ENCODE data around the gene PROSER3. TPM values are rescaled to one million over a fixed set of nuclear protein-coding genes. Genes with fewer than 3 reads are reported as not detected.
A peak's percentile ranks its signal among the peaks of the same experiment; 100 is the strongest.

Gene PROSER3
- total and polyA plus RNA-seq, 2 experiments from 2014 or later, result 12.2 to 26.5 TPM

- no peaks in the 10 kb centered on the region for H3K9me2 ChIP-seq (replicated peaks; ENCODE audit: insufficient read depth)
- 93% methylated on average over 19 of the region's 20 CpGs for WGBS (ENCODE audit: low lambda C conversion rate, missing lambda C conversion rate)
- no peak overlapping the region for H3K4me3 ChIP-seq
- DNase-seq (ENCODE audit: low spot score), result no peak
- no peak overlapping the region for H2AFZ ChIP-seq
- TF ChIP-seq EZH2phosphoT487 (IDR thresholded peaks at IDR 0.05; ENCODE audit: low read depth, severe bottlenecking, unreplicated experiment), result no peak
- TF ChIP-seq CTCF (IDR thresholded peaks at IDR 0.05; ENCODE audit: poor library complexity), result no peak
- TF ChIP-seq EZH2 (IDR thresholded peaks at IDR 0.05; ENCODE audit: borderline replicate concordance), result no peak
- peaks cover 21% of the 10 kb centered on the region for H3K79me2 ChIP-seq
- H3K27ac ChIP-seq, result no peak overlapping the region
- H3K4me2 ChIP-seq, result no peak overlapping the region
- H3K27me3 ChIP-seq, result peaks cover 2% of the 10 kb centered on the region
- no peaks in the 10 kb centered on the region for H4K20me1 ChIP-seq (ENCODE audit: insufficient read depth, poor library complexity, severe bottlenecking)
- no peaks in the 10 kb centered on the region for H3K9me3 ChIP-seq (ENCODE audit: low read depth)
- H3K36me3 ChIP-seq (replicated peaks; ENCODE audit: insufficient read depth, low read depth), result no peaks in the 10 kb centered on the region
- peaks cover 30% of the 10 kb centered on the region for H3K4me1 ChIP-seq (ENCODE audit: insufficient read depth)
These were observed 4.2 kb upstream of the PROSER3 start for GRCh38 chr19:35753634-35754369.

GRCh38 chr19:35754370-35755130 is 3.4 kb upstream of the PROSER3 start:
- no peak for TF ChIP-seq EZH2 (IDR thresholded peaks at IDR 0.05; ENCODE audit: borderline replicate concordance)
- no peak for TF ChIP-seq CTCF (IDR thresholded peaks at IDR 0.05; ENCODE audit: poor library complexity)
- TF ChIP-seq EZH2phosphoT487 (IDR thresholded peaks at IDR 0.05; ENCODE audit: low read depth, severe bottlenecking, unreplicated experiment), result no peak
- peaks cover 28% of the 10 kb centered on the region for H3K4me1 ChIP-seq (ENCODE audit: insufficient read depth)
- DNase-seq (ENCODE audit: low spot score), result no peak
- WGBS (ENCODE audit: low lambda C conversion rate, missing lambda C conversion rate), result 93% methylated on average over 10 of the region's 13 CpGs
- H3K27me3 ChIP-seq, result peaks cover 2% of the 10 kb centered on the region
- H2AFZ ChIP-seq, result no peak overlapping the region
- no peak overlapping the region for H3K4me3 ChIP-seq
- H3K9me3 ChIP-seq (ENCODE audit: low read depth), result no peaks in the 10 kb centered on the region
- peak overlapping the region; percentile 74 for H3K4me2 ChIP-seq
- H3K27ac ChIP-seq, result peak overlapping the region; percentile 97
- no peaks in the 10 kb centered on the region for H4K20me1 ChIP-seq (ENCODE audit: insufficient read depth, poor library complexity, severe bottlenecking)
- H3K79me2 ChIP-seq, result peaks cover 23% of the 10 kb centered on the region
- H3K36me3 ChIP-seq (replicated peaks; ENCODE audit: insufficient read depth, low read depth), result no peaks in the 10 kb centered on the region
- H3K9me2 ChIP-seq (replicated peaks; ENCODE audit: insufficient read depth), result no peaks in the 10 kb centered on the region

- H3K27ac ChIP-seq, result peak overlapping the region; percentile 97
- peaks cover 2% of the 10 kb centered on the region for H3K27me3 ChIP-seq
- H3K9me2 ChIP-seq (replicated peaks; ENCODE audit: insufficient read depth), result no peaks in the 10 kb centered on the region
- H3K4me2 ChIP-seq, result peak overlapping the region; percentile 74
- no peak overlapping the region for H2AFZ ChIP-seq
- H3K4me3 ChIP-seq, result no peak overlapping the region
- TF ChIP-seq EZH2 (IDR thresholded peaks at IDR 0.05; ENCODE audit: borderline replicate concordance), result no peak
- TF ChIP-seq CTCF (IDR thresholded peaks at IDR 0.05; ENCODE audit: poor library complexity), result no peak
- TF ChIP-seq EZH2phosphoT487 (IDR thresholded peaks at IDR 0.05; ENCODE audit: low read depth, severe bottlenecking, unreplicated experiment), result no peak
- WGBS (ENCODE audit: low lambda C conversion rate, missing lambda C conversion rate), result 54% methylated on average over 17 of the region's 17 CpGs
- peaks cover 28% of the 10 kb centered on the region for H3K4me1 ChIP-seq (ENCODE audit: insufficient read depth)
- no peaks in the 10 kb centered on the region for H4K20me1 ChIP-seq (ENCODE audit: insufficient read depth, poor library complexity, severe bottlenecking)
- DNase-seq (ENCODE audit: low spot score), result no peak
- no peaks in the 10 kb centered on the region for H3K36me3 ChIP-seq (replicated peaks; ENCODE audit: insufficient read depth, low read depth)
- H3K79me2 ChIP-seq, result peaks cover 23% of the 10 kb centered on the region
- no peaks in the 10 kb centered on the region for H3K9me3 ChIP-seq (ENCODE audit: low read depth)
These were observed 2.8 kb upstream of the PROSER3 start for GRCh38 chr19:35755131-35755549.
